WTC11 (cell line): ENCODE results near the gene ESR2. TPM values are rescaled to one million over a fixed set of nuclear protein-coding genes. Genes with fewer than 3 reads are reported as not detected.

Experiments
- ATAC-seq: fragments of 200-7000 bp; cut with Tn5 transposase; 2 replicates; pipeline ENCODE4 v1.10.0; 2021; ENCODE audit warnings: mild to moderate bottlenecking, moderate library complexity
- CTCF ChIA-PET: fragments of 300-600 bp; sonication (Branson Sonifier 250); formaldehyde crosslinking; loops from one replicate; lab custom pipeline; 2021; ENCODE audit warnings: antibody characterized with exemption; lab: Charles Lee
- POLR2A ChIA-PET: fragments of 350-600 bp; sonication (Branson Sonifier 250); formaldehyde crosslinking; loops from one replicate; lab custom pipeline; 2021; ENCODE audit warnings: antibody characterized with exemption; lab: Charles Lee
- DNase-seq: peaks from one replicate; pipeline ENCODE4 v3.0.0; 2021; ENCODE audit warnings: low spot score
- H3K27ac Mint-ChIP-seq: 2 replicates; pipeline ENCODE4 v1.8.0; 2021; ENCODE audit warnings: mixed read lengths
- H3K27me3 Mint-ChIP-seq: 2 replicates; pipeline ENCODE4 v1.8.0; 2021; ENCODE audit warnings: low read depth, mild to moderate bottlenecking, moderate library complexity, mixed read lengths
- H3K36me3 Mint-ChIP-seq: 2 replicates; pipeline ENCODE4 v1.8.0; 2021; ENCODE audit warnings: mixed read lengths
- H3K4me1 Mint-ChIP-seq: 2 replicates; pipeline ENCODE4 v1.8.0; 2022; ENCODE audit warnings: mixed read lengths
- H3K4me3 Mint-ChIP-seq: 2 replicates; pipeline ENCODE4 v1.8.0; 2021; ENCODE audit warnings: mild to moderate bottlenecking, moderate library complexity, mixed read lengths
- H3K9me3 Mint-ChIP-seq: 2 replicates; pipeline ENCODE4 v1.8.0; 2021; ENCODE audit warnings: mixed read lengths
- ATF2 ChIP-seq: sonication (generic); formaldehyde crosslinking; IDR thresholded peaks from 2 replicates; pipeline ENCODE4 v1.8.1; 2022; ENCODE audit warnings: low read depth, missing genetic modification reagents, borderline replicate concordance
- CREM ChIP-seq: sonication (generic); formaldehyde crosslinking; IDR thresholded peaks from 2 replicates; pipeline ENCODE4 v1.8.1; 2022; ENCODE audit warnings: mild to moderate bottlenecking, missing genetic modification reagents, moderate library complexity
- ESRRA ChIP-seq: sonication (generic); formaldehyde crosslinking; IDR thresholded peaks from 2 replicates; pipeline ENCODE4 v1.8.1; 2022; ENCODE audit warnings: mild to moderate bottlenecking, missing genetic modification reagents, borderline replicate concordance
- ETV6 ChIP-seq: sonication (generic); formaldehyde crosslinking; IDR thresholded peaks from 2 replicates; pipeline ENCODE4 v1.8.1; 2022; ENCODE audit warnings: mild to moderate bottlenecking, missing genetic modification reagents
- FOXP1 ChIP-seq: sonication (generic); formaldehyde crosslinking; IDR thresholded peaks from 2 replicates; pipeline ENCODE4 v1.8.0; 2022; ENCODE audit warnings: missing genetic modification reagents, mild to moderate bottlenecking, moderate library complexity, borderline replicate concordance
- HMGXB4 ChIP-seq: sonication (generic); formaldehyde crosslinking; IDR thresholded peaks from 2 replicates; pipeline ENCODE4 v1.8.1; 2023; ENCODE audit warnings: mild to moderate bottlenecking, moderate library complexity, missing genetic modification reagents
- IRF1 ChIP-seq: sonication (generic); formaldehyde crosslinking; IDR thresholded peaks from 2 replicates; pipeline ENCODE4 v1.8.0; 2023; ENCODE audit warnings: missing genetic modification reagents
- JAZF1 ChIP-seq: fragments of 250-450 bp; sonication (Bioruptor Pico); IDR thresholded peaks from 2 replicates; pipeline ENCODE4 v1.9.0; 2021; ENCODE audit warnings: moderate library complexity, mild to moderate bottlenecking, inconsistent platforms
- MLX ChIP-seq: sonication (generic); formaldehyde crosslinking; IDR thresholded peaks from 2 replicates; pipeline ENCODE4 v1.8.1; 2023; ENCODE audit warnings: mild to moderate bottlenecking, missing genetic modification reagents, moderate library complexity
- MXD4 ChIP-seq: fragments of 250-450 bp; sonication (Bioruptor Pico); IDR thresholded peaks from 2 replicates; pipeline ENCODE4 v1.8.0; 2021; ENCODE audit warnings: mild to moderate bottlenecking, moderate library complexity, borderline replicate concordance
- NFE2L1 ChIP-seq: sonication (generic); formaldehyde crosslinking; IDR thresholded peaks from 2 replicates; pipeline ENCODE4 v1.8.1; 2023; ENCODE audit warnings: missing genetic modification reagents
- PREB ChIP-seq: sonication (generic); formaldehyde crosslinking; IDR thresholded peaks from 2 replicates; pipeline ENCODE4 v1.8.1; 2022; ENCODE audit warnings: mild to moderate bottlenecking, missing genetic modification reagents, moderate library complexity, borderline replicate concordance
- SMAD3 ChIP-seq: sonication (generic); formaldehyde crosslinking; IDR thresholded peaks from 2 replicates; pipeline ENCODE4 v1.8.0; 2022; ENCODE audit warnings: missing genetic modification reagents, mild to moderate bottlenecking, borderline replicate concordance
- SMAD4 ChIP-seq: sonication (generic); formaldehyde crosslinking; IDR thresholded peaks from 2 replicates; pipeline ENCODE4 v1.8.0; 2022; ENCODE audit warnings: mild to moderate bottlenecking, missing genetic modification reagents
- SOX15 ChIP-seq: fragments of 250-450 bp; sonication (Bioruptor Pico); IDR thresholded peaks from 2 replicates; pipeline ENCODE4 v1.9.0; 2021; ENCODE audit warnings: mild to moderate bottlenecking
- TCF7 ChIP-seq: sonication (generic); formaldehyde crosslinking; IDR thresholded peaks from 2 replicates; pipeline ENCODE4 v1.8.0; 2022; ENCODE audit warnings: mild to moderate bottlenecking, low read depth, missing genetic modification reagents, moderate library complexity
- USF2 ChIP-seq: sonication (generic); formaldehyde crosslinking; IDR thresholded peaks from 2 replicates; pipeline ENCODE4 v1.8.1; 2023; ENCODE audit warnings: mild to moderate bottlenecking, missing genetic modification reagents, moderate library complexity
- ZMAT4 ChIP-seq: fragments of 250-450 bp; sonication (Bioruptor Pico); IDR thresholded peaks from 2 replicates; pipeline ENCODE4 v1.9.0; 2021; ENCODE audit warnings: mild to moderate bottlenecking
- ZNF219 ChIP-seq: sonication (generic); formaldehyde crosslinking; IDR thresholded peaks from 2 replicates; pipeline ENCODE4 v1.8.0; 2023; ENCODE audit warnings: missing genetic modification reagents, mild to moderate bottlenecking, borderline replicate concordance
- ZNF425 ChIP-seq: fragments of 250-450 bp; sonication (Bioruptor Pico); conservative IDR thresholded peaks from 2 replicates; pipeline ENCODE4 v1.9.0; 2021; ENCODE audit warnings: mild to moderate bottlenecking
- ZNF671 ChIP-seq: fragments of 250-450 bp; sonication (Bioruptor Pico); IDR thresholded peaks from 2 replicates; pipeline ENCODE4 v1.8.0; 2021; ENCODE audit warnings: mild to moderate bottlenecking
- total RNA-seq: library from RNA; stranded (reverse); gene quantifications from 3 replicates; pipeline ENCODE4 v1.2.3, GENCODE V29; 2021

Gene ESR2
- total RNA-seq, 1 experiment from 2014 or later: 0.50 TPM

GRCh38 chr14:64186231-64187129 lies 107.7 kb downstream of the ESR2 start (continued):
- TF ChIP-seq ZMAT4 (CRISPR knock-in tag) (no peak), HMGXB4 (CRISPR knock-in tag) (no peak), ETV6 (CRISPR knock-in tag) (no peak), CREM (CRISPR knock-in tag) (no peak), ATF2 (CRISPR knock-in tag) (no peak), ESRRA (CRISPR knock-in tag) (no peak)

GRCh38 chr14:64185184-64185583 lies 109.0 kb downstream of the ESR2 start:
- no peak for ATAC-seq
- TF ChIP-seq NFE2L1 (CRISPR knock-in tag) (no peak), SMAD3 (CRISPR knock-in tag) (no peak), PREB (CRISPR knock-in tag) (no peak), FOXP1 (CRISPR knock-in tag) (no peak), USF2 (CRISPR knock-in tag) (no peak), ZNF671 (no peak), ZNF219 (no peak), TCF7 (no peak), IRF1 (no peak), JAZF1 (CRISPR knock-in tag) (no peak), MXD4 (CRISPR knock-in tag) (no peak), MLX (CRISPR knock-in tag) (no peak), SMAD4 (CRISPR knock-in tag) (no peak), SOX15 (CRISPR knock-in tag) (no peak), ZMAT4 (CRISPR knock-in tag) (no peak), ZNF425 (CRISPR knock-in tag) (no peak)

More at GRCh38 chr14:64185184-64185583, 109.0 kb downstream of the ESR2 start:
- Mint-ChIP-seq H3K27ac (no peak overlapping the region), H3K27me3 (0 out of 2 replicates have a peak, but pooled peaks cover 3% of the 10 kb centered on the region), H3K36me3 (peaks cover 56% of the 10 kb centered on the region), H3K4me3 (no peak overlapping the region), H3K9me3 (peaks cover 23% of the 10 kb centered on the region), H3K4me1 (peaks cover 33% of the 10 kb centered on the region)
- ChIA-PET CTCF (no interaction called here), POLR2A (no interaction called here)
- DNase-seq: no peak
